Neural cell (in vitro differentiated cells): ENCODE measurements around the gene SLC25A43.

ENCODE experiments used
- EP300 ChIP-seq: fragments of 450-650 bp; conservative IDR thresholded peaks from 2 replicates; pipeline ENCODE4 v1.6.1; 2014; ENCODE audit warnings: antibody characterized with exemption, mild to moderate bottlenecking, moderate library complexity; ENCODE audit not compliant: poor library complexity, severe bottlenecking
- EZH2 ChIP-seq: fragments of 200-600, 300-800 bp; shearing (Covaris generic), sonication (generic); IDR thresholded peaks from 2 replicates; pipeline ENCODE4 v1.6.1; 2014; ENCODE audit warnings: antibody characterized with exemption, low read length, borderline replicate concordance, mild to moderate bottlenecking; ENCODE audit not compliant: insufficient read depth, poor library complexity, severe bottlenecking
- MXI1 ChIP-seq: fragments of 450-650 bp; conservative IDR thresholded peaks from 2 replicates; pipeline ENCODE4 v1.6.1; 2014; ENCODE audit warnings: antibody characterized with exemption, mild to moderate bottlenecking; ENCODE audit not compliant: poor library complexity, severe bottlenecking
- POLR2AphosphoS5 ChIP-seq: IDR thresholded peaks from 2 replicates; pipeline ENCODE4 v1.6.1; 2012
- RAD21 ChIP-seq: fragments of 450-650 bp; conservative IDR thresholded peaks from 2 replicates; pipeline ENCODE4 v1.6.1; 2014; ENCODE audit warnings: antibody characterized with exemption, mild to moderate bottlenecking, moderate library complexity
- SMC3 ChIP-seq: fragments of 450-650 bp; conservative IDR thresholded peaks from 2 replicates; pipeline ENCODE4 v1.6.1; 2014; ENCODE audit warnings: antibody characterized with exemption, mild to moderate bottlenecking, moderate library complexity; ENCODE audit not compliant: poor library complexity
- TF ChIP-seq, protein P1 (sequence below): fragments of 450-650 bp; IDR thresholded peaks from 2 replicates; pipeline ENCODE4 v1.5.1; 2014; ENCODE audit warnings: antibody characterized with exemption, mild to moderate bottlenecking, moderate library complexity; ENCODE audit not compliant: poor library complexity, severe bottlenecking
- TF ChIP-seq, protein P2 (sequence below): IDR thresholded peaks from 2 replicates; pipeline ENCODE4 v1.6.1; 2012; ENCODE audit warnings: borderline replicate concordance

DNA sequence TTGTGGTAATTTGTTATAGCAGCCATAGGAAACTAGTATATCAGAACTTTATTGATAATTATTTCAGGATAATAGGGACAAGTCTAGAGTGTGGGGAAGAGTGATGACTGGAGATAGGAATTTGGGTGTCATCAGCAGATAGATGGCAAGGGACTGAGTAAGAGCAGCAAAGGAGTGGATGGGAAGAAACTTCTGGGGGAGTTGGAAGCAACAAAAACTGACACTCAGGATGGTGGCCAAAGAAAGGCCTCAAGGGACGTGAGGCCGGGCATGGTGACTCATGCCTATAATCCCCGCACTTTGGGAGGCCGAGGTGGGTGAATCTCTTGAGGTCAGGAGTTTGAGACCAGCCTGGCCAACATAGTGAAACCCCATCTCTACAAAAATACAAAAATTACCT is 60.0 kb downstream of the SLC25A43 start:
- TF ChIP-seq, protein P1, sequence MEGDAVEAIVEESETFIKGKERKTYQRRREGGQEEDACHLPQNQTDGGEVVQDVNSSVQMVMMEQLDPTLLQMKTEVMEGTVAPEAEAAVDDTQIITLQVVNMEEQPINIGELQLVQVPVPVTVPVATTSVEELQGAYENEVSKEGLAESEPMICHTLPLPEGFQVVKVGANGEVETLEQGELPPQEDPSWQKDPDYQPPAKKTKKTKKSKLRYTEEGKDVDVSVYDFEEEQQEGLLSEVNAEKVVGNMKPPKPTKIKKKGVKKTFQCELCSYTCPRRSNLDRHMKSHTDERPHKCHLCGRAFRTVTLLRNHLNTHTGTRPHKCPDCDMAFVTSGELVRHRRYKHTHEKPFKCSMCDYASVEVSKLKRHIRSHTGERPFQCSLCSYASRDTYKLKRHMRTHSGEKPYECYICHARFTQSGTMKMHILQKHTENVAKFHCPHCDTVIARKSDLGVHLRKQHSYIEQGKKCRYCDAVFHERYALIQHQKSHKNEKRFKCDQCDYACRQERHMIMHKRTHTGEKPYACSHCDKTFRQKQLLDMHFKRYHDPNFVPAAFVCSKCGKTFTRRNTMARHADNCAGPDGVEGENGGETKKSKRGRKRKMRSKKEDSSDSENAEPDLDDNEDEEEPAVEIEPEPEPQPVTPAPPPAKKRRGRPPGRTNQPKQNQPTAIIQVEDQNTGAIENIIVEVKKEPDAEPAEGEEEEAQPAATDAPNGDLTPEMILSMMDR, result no peak
- no peak for TF ChIP-seq POLR2AphosphoS5
- no peak for TF ChIP-seq EP300
- TF ChIP-seq, protein P2, sequence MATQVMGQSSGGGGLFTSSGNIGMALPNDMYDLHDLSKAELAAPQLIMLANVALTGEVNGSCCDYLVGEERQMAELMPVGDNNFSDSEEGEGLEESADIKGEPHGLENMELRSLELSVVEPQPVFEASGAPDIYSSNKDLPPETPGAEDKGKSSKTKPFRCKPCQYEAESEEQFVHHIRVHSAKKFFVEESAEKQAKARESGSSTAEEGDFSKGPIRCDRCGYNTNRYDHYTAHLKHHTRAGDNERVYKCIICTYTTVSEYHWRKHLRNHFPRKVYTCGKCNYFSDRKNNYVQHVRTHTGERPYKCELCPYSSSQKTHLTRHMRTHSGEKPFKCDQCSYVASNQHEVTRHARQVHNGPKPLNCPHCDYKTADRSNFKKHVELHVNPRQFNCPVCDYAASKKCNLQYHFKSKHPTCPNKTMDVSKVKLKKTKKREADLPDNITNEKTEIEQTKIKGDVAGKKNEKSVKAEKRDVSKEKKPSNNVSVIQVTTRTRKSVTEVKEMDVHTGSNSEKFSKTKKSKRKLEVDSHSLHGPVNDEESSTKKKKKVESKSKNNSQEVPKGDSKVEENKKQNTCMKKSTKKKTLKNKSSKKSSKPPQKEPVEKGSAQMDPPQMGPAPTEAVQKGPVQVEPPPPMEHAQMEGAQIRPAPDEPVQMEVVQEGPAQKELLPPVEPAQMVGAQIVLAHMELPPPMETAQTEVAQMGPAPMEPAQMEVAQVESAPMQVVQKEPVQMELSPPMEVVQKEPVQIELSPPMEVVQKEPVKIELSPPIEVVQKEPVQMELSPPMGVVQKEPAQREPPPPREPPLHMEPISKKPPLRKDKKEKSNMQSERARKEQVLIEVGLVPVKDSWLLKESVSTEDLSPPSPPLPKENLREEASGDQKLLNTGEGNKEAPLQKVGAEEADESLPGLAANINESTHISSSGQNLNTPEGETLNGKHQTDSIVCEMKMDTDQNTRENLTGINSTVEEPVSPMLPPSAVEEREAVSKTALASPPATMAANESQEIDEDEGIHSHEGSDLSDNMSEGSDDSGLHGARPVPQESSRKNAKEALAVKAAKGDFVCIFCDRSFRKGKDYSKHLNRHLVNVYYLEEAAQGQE, result no peak
- TF ChIP-seq EZH2, result no peak
- TF ChIP-seq MXI1, result no peak
- no peak for TF ChIP-seq RAD21
- no peak for TF ChIP-seq SMC3
